GM20431 (cell line): ENCODE data around the gene ZNF275.
"Not testable (repeated sequence)": the region's sequence is repeated elsewhere in the genome, so short reads cannot be mapped to it uniquely, and the experiment has no call there.

Experiments
- in situ Hi-C: fragments of 300-500 bp; cut with MseI, MboI; formaldehyde crosslinking; loops from one replicate; pipeline ENCODE4 v1.15.0; 2020; ENCODE audit warnings: low sequenced_read_pairs; ENCODE audit not compliant: unreplicated experiment

Gene ZNF275

GRCh38 chrX:153382563-153383482 lies 48.9 kb downstream of the ZNF275 start:
- in situ Hi-C loops = no loop called here

GRCh38 chrX:153384390-153384789 lies 50.4 kb downstream of the ZNF275 start:
- in situ Hi-C loops = no loop called here

GRCh38 chrX:153384973-153385372 lies 51.0 kb downstream of the ZNF275 start:
- in situ Hi-C loops = not testable (repeated sequence)

- in situ Hi-C loops = no loop called here
Measured at GRCh38 chrX:153386097-153386496, 52.1 kb downstream of the ZNF275 start.

GRCh38 chrX:153387345-153387744 lies 53.4 kb downstream of the ZNF275 start:
- in situ Hi-C loops = no loop called here

- in situ Hi-C loops = no loop called here
Measured at GRCh38 chrX:153387987-153388721, 54.2 kb downstream of the ZNF275 start.

GRCh38 chrX:153388722-153389459 lies 54.9 kb downstream of the ZNF275 start:
- in situ Hi-C loops = no loop called here

GRCh38 chrX:153389460-153389768 lies 55.5 kb downstream of the ZNF275 start:
- in situ Hi-C loops = not testable (repeated sequence)

- in situ Hi-C loops = no loop called here
Measured at GRCh38 chrX:153392642-153393321, 58.8 kb downstream of the ZNF275 start.

GRCh38 chrX:153394612-153395011 lies 60.7 kb downstream of the ZNF275 start:
- in situ Hi-C loops = no loop called here

GRCh38 chrX:153395613-153396319 lies 61.8 kb downstream of the ZNF275 start:
- in situ Hi-C loops = no loop called here

- in situ Hi-C loops = no loop called here
Measured at GRCh38 chrX:153396320-153397195, 62.6 kb downstream of the ZNF275 start.

- in situ Hi-C loops = no loop called here
Measured at GRCh38 chrX:153397256-153397960, 63.5 kb downstream of the ZNF275 start.

GRCh38 chrX:153398275-153398960 lies 64.5 kb downstream of the ZNF275 start:
- in situ Hi-C loops = no loop called here

GRCh38 chrX:153400146-153401132 lies 66.5 kb downstream of the ZNF275 start:
- in situ Hi-C loops = no loop called here

- in situ Hi-C loops = no loop called here
Measured at GRCh38 chrX:153401133-153401764, 67.3 kb downstream of the ZNF275 start, which contains the start of gene PNMA6E. TSS of gene PNMA6E (minus strand) at chrX:153401350. CDS start at chrX:153398849, 2,501 bp downstream.
